NCI-H446 treated with DMSO at 0.1 percent for 48 hours (cell line): ENCODE results near the gene ICAM5.

Source experiments
- DNase-seq: peaks from one replicate; lab custom pipeline; 2025; lab: John Stamatoyannopoulos, UW

Gene ICAM5

DNA sequence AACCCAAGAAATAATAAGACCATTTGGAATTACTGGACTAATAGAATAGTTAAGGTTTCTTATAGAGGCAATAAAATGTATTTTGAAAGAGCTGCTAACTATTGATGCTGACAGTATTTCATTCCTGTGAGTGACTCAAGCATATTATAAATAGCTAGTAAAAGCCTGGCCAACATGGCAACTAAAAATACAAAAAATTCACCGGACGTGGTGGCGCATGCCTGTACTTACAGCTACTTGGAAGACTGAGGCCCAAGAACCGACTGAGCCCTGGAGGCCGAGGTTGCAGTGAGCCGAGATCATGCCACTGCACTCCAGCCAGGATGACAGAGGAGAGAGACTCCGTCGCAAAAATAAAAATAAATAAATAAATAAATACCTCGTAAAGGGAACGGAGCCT, 55.0 kb downstream of the ICAM5 start:
- no peak for DNase-seq
